ENCODE measurements around the gene LAMC2. TPM values are rescaled to one million over a fixed set of nuclear protein-coding genes. Genes with fewer than 3 reads are reported as not detected.

Gene LAMC2
- total RNA-seq, 1 donor from 2014 or later: 13.9 TPM

DNA sequence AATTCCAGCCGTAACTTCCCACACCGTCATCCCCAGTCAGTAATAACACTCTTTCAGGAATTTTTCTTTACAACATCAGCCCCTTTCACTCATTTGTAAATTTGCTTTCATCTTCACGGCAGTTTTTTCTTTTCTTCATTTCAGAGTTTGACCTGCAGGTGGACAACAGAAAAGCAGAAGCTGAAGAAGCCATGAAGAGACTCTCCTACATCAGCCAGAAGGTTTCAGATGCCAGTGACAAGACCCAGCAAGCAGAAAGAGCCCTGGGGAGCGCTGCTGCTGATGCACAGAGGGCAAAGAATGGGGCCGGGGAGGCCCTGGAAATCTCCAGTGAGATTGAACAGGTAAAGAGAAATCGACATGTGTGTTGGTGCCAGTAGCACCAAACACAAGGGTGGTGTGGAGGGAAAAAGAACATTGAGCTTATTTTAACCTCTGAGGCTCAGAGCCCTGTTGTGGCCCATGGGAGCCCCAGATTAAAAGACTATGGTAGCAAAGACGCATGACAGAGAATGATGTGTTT, 53.2 kb downstream of the LAMC2 start:
- H3K79me2 ChIP-seq (ENCODE audit: insufficient read depth, low read length): no peaks in the 10 kb centered on the region
- no peak overlapping the region for H2AFZ ChIP-seq (ENCODE audit: low read depth, low read length)
- Mint-ChIP-seq H3K4me3 (ENCODE audit: unreplicated experiment) (no peak overlapping the region), H3K27ac (ENCODE audit: unreplicated experiment) (no peak overlapping the region), H3K27me3 (ENCODE audit: low read depth, unreplicated experiment) (no peaks in the 10 kb centered on the region), H3K36me3 (ENCODE audit: low read depth, unreplicated experiment) (no peaks in the 10 kb centered on the region), H3K4me1 (ENCODE audit: low read depth, unreplicated experiment) (peaks cover 34% of the 10 kb centered on the region), H3K9me3 (ENCODE audit: unreplicated experiment) (no peaks in the 10 kb centered on the region)
- no peak overlapping the region for H3K4me3 ChIP-seq (ENCODE audit: insufficient read depth, low read depth, low read length)
- no peak overlapping the region for H3K27ac ChIP-seq (ENCODE audit: low read depth, low read length)
- no peaks in the 10 kb centered on the region for H3K27me3 ChIP-seq (ENCODE audit: insufficient read depth, low read length)
- TF ChIP-seq, protein P1, sequence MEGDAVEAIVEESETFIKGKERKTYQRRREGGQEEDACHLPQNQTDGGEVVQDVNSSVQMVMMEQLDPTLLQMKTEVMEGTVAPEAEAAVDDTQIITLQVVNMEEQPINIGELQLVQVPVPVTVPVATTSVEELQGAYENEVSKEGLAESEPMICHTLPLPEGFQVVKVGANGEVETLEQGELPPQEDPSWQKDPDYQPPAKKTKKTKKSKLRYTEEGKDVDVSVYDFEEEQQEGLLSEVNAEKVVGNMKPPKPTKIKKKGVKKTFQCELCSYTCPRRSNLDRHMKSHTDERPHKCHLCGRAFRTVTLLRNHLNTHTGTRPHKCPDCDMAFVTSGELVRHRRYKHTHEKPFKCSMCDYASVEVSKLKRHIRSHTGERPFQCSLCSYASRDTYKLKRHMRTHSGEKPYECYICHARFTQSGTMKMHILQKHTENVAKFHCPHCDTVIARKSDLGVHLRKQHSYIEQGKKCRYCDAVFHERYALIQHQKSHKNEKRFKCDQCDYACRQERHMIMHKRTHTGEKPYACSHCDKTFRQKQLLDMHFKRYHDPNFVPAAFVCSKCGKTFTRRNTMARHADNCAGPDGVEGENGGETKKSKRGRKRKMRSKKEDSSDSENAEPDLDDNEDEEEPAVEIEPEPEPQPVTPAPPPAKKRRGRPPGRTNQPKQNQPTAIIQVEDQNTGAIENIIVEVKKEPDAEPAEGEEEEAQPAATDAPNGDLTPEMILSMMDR (IDR thresholded peaks at IDR 0.05; ENCODE audit: insufficient read depth, low read depth, low read length): no peak
- no peak for TF ChIP-seq EZH2 (IDR thresholded peaks at IDR 0.05; ENCODE audit: insufficient read depth, low read length)
- no peaks in the 10 kb centered on the region for H4K20me1 ChIP-seq (ENCODE audit: insufficient read depth, low read length)
- peaks cover 22% of the 10 kb centered on the region for H3K4me1 ChIP-seq (ENCODE audit: insufficient read depth, low read length)
- no peaks in the 10 kb centered on the region for H3K36me3 ChIP-seq (ENCODE audit: insufficient read depth, low read length)
- no peak for FAIRE-seq
- no peak overlapping the region for H3K4me2 ChIP-seq (ENCODE audit: low read length)
- no peak for DNase-seq (ENCODE audit: low read depth)
- no peak overlapping the region for H3K9ac ChIP-seq (ENCODE audit: low read length)
- H3K9me3 ChIP-seq (ENCODE audit: insufficient read depth, low read depth, low read length): no peaks in the 10 kb centered on the region

DNA sequence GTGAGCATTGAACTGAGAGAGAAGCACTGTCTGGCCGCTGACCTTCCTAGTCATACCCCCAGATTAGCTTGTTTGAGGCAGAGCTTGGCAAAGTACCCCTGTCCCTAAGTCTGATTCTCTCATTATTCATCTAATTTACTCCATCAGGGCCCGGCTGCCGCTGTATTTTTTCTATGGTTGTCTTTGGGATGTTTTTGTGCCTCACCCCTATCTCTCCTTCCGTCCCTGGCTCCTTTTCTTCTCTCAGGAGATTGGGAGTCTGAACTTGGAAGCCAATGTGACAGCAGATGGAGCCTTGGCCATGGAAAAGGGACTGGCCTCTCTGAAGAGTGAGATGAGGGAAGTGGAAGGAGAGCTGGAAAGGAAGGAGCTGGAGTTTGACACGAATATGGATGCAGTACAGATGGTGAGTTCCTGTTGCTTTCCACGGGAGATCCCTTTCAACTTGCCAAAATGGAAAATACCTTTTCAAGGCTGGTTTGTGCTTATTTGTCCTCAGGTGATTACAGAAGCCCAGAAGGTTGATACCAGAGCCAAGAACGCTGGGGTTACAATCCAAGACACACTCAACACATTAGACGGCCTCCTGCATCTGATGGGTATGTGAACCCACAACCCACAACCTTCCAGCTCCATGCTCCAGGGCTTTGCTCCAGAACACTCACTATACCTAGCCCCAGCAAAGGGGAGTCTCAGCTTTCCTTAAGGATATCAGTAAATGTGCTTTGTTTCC, 53.9 kb downstream of the LAMC2 start:
- Mint-ChIP-seq H3K36me3 (ENCODE audit: low read depth, unreplicated experiment) (no peaks in the 10 kb centered on the region), H3K27me3 (ENCODE audit: low read depth, unreplicated experiment) (no peaks in the 10 kb centered on the region)

More for the DNA sequence above, 53.9 kb downstream of the LAMC2 start:
- Histone ChIP-seq H3K4me2 (ENCODE audit: low read length) (no peak overlapping the region), H2AFZ (ENCODE audit: low read depth, low read length) (no peak overlapping the region), H4K20me1 (ENCODE audit: insufficient read depth, low read length) (no peaks in the 10 kb centered on the region), H3K4me1 (ENCODE audit: insufficient read depth, low read length) (peaks cover 19% of the 10 kb centered on the region), H3K9ac (ENCODE audit: low read length) (no peak overlapping the region), H3K36me3 (ENCODE audit: insufficient read depth, low read length) (no peaks in the 10 kb centered on the region), H3K27ac (ENCODE audit: low read depth, low read length) (no peak overlapping the region), H3K9me3 (ENCODE audit: insufficient read depth, low read depth, low read length) (no peaks in the 10 kb centered on the region), H3K79me2 (ENCODE audit: insufficient read depth, low read length) (no peaks in the 10 kb centered on the region), H3K27me3 (ENCODE audit: insufficient read depth, low read length) (no peaks in the 10 kb centered on the region), H3K4me3 (ENCODE audit: insufficient read depth, low read depth, low read length) (no peak overlapping the region)
- no peak for TF ChIP-seq EZH2 (IDR thresholded peaks at IDR 0.05; ENCODE audit: insufficient read depth, low read length)
- TF ChIP-seq, protein P1 (IDR thresholded peaks at IDR 0.05; ENCODE audit: insufficient read depth, low read depth, low read length): no peak
- DNase-seq (ENCODE audit: low read depth): no peak
- H3K9me3 Mint-ChIP-seq (ENCODE audit: unreplicated experiment): no peaks in the 10 kb centered on the region
- no peak overlapping the region for H3K27ac Mint-ChIP-seq (ENCODE audit: unreplicated experiment)
- FAIRE-seq: no peak
- H3K4me3 Mint-ChIP-seq (ENCODE audit: unreplicated experiment): no peak overlapping the region
- peaks cover 27% of the 10 kb centered on the region for H3K4me1 Mint-ChIP-seq (ENCODE audit: low read depth, unreplicated experiment)
